SU-DHL-6 (cell line): ENCODE results near the gene DMD.

ENCODE experiments used
- EZH2phosphoT487 ChIP-seq: fragments of 200-600 bp; sonication (generic), shearing (Covaris generic); conservative IDR thresholded peaks from 2 replicates; pipeline ENCODE4 v1.6.1; 2018; ENCODE audit warnings: mild to moderate bottlenecking, antibody characterized with exemption, low read length, moderate library complexity, mixed read lengths
- TF ChIP-seq, protein P1 (sequence below): fragments of 200-600 bp; sonication (generic); IDR thresholded peaks from one replicate; pipeline ENCODE4 v1.5.1; 2017; ENCODE audit warnings: antibody characterized with exemption, mild to moderate bottlenecking, low read length, moderate library complexity; ENCODE audit not compliant: insufficient read depth, poor library complexity, severe bottlenecking

DNA sequence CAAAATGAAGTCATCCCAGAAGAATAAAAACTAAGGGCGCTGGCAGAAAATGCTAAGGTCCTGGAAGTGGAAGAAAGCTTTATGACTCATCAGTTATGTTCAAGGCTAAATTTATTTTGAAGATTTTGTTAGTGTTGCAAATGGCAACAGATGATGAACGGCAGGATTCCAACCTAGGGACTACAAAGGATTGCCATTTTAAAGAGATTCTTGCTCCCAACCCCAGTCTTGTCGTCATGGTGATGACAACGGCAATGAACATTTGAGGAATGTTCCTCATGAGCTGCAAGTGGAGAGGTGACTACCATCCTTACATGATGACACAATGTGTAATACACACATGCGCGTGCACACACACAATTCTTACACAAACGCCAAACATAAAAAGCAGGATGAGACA, 2085.1 kb downstream of the DMD start:
- TF ChIP-seq, protein P1, sequence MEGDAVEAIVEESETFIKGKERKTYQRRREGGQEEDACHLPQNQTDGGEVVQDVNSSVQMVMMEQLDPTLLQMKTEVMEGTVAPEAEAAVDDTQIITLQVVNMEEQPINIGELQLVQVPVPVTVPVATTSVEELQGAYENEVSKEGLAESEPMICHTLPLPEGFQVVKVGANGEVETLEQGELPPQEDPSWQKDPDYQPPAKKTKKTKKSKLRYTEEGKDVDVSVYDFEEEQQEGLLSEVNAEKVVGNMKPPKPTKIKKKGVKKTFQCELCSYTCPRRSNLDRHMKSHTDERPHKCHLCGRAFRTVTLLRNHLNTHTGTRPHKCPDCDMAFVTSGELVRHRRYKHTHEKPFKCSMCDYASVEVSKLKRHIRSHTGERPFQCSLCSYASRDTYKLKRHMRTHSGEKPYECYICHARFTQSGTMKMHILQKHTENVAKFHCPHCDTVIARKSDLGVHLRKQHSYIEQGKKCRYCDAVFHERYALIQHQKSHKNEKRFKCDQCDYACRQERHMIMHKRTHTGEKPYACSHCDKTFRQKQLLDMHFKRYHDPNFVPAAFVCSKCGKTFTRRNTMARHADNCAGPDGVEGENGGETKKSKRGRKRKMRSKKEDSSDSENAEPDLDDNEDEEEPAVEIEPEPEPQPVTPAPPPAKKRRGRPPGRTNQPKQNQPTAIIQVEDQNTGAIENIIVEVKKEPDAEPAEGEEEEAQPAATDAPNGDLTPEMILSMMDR = no peak
- no peak for TF ChIP-seq EZH2phosphoT487
